Activated CD8-positive, alpha-beta memory T cell treated with anti-CD3 and anti-CD28 coated beads, Interleukin-2, amount 50 U/mL, for 24 hours (primary cell): ENCODE measurements around the gene IQCE.

Experiments
- DNase-seq: peaks from one replicate; pipeline ENCODE4 v3.0.0-alpha.2; 2020; ENCODE audit errors: extremely low read depth

IQCE gene

DNA sequence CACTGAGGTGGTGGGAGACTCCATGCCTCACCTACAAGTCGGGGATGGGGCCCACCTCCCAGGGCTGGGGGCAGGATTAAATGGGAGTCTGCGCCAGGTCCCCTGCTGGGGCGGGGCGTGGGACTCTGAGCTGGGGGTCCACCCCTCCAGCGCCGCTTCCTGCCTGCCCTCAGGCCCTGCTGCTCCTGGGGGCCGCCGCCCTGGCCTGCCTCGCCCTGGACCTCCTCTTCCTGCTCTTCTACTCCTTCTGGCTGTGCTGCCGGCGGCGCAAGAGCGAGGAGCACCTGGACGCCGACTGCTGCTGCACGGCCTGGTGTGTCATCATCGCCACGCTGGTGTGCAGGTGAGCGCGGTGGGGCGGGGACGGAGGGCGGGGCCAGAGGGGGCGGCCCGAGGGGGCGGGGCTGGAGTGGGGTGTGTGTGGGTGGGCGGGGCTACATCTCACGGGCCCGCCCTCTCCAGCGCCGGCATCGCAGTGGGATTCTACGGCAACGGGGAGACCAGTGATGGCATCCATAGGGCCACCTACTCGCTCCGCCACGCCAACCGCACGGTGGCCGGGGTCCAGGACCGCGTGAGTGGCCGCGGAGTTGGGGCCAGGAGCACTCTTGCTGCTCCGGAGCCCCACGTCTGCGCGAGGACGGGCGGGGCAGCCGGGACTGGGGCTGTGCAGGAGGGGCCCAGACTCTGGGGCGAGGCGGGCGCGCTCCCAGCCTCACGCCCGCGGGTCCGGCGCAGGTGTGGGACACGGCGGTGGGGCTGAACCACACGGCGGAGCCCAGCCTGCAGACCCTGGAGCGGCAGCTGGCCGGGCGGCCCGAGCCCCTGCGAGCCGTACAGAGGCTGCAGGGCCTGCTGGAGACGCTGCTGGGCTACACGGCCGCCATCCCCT lies 88.1 kb downstream of the IQCE start:
- DNase-seq: no peak

DNA sequence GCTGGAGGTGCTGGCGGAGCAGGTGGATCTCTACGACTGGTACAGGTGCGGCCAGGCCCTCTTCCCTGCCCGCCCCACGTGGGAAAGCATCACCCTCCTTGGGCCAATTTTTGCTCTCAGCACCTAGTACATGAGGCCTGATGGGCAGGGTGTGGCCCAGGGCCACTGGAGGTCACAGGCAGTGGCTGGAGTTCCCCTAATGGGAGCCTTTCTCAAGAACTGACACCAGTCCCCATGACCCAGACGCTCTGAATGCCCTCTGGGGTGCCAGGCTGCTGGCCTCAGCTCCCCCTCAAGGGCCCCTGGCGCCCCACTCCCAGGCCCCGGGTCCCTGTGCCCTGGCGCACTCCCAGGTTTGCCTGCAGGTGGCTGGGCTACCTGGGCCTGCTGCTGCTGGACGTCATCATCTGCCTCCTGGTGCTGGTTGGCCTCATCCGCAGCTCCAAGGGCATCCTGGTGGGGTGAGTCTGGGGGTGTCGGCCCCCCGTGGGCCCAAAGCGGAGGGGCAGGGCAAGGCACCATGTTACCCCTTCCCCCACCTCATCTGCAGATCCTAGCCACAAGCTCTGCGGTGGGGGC lies 88.9 kb downstream of the IQCE start:
- DNase-seq: no peak

DNA sequence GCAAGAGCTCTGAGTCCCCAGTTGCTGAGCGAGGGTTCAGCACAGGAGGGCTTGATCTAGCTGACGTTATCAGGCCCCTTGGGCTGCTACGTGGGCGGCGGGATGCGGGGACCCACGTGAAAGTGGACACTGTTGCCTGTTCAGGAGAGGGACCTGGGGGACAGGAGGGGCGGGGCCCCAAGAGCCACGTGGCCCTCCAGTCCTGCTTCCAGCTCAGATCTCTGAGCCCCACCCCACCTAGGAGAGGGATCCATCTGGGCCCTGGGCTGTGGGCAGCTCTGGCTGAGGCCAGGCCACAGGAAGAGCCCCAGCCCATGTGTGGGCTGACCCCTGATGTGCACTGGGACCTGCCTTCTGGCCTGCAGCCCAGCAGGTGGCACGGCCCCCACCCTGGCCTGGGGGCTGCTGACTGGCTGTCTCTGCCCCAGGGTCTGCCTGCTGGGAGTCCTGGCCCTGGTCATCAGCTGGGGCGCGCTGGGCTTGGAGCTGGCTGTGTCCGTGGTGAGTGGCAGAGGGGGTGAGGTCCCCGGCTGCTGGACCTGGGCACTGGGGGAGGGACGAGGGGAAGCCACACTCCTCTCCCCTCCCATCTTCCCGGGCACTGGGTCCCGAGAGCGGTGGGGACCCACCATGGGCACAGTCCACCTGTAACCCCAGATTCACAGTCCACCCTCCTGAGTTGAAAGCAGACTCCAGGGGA lies 90.5 kb downstream of the IQCE start:
- DNase-seq: no peak

DNA sequence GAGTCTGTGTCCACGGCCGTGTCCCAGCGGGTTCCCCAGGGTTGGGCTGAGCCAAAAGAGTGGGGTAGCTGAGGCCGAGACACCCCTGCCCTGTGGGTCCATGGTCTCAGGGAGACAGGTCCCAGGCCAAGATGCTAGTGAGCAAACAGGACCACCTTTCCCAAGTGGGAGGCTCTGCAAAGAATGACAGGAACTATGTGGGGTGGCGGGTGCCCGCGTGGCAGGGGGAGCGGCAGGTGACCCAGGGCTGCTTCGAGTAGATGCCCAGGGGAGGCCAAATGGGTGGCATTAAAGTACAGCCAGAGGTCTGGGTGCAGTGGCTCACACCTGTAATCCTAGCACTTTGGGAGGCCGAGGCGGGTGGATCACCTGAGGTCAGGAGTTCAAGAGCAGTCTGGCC lies 91.2 kb downstream of the IQCE start:
- DNase-seq: no peak

DNA sequence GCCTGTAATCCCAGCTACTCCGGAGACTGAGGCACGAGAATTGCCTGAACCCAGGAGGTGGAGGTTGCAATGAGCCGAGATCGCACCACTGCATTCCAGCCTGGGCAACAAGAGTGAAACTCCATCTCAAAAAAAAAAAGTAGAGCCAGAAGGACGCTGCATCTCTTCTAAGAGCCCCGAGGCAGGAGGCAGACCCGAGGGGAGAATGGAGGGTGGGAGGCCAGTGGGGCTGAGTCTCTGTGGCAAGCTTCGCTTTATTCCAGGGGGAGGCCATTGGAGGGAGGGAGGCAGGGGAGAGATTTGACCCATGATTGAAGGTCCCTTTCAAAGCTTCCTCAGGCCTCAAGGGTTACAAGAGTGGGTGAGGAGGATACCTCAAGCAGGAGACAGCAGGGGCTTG lies 91.7 kb downstream of the IQCE start:
- no peak for DNase-seq

DNA sequence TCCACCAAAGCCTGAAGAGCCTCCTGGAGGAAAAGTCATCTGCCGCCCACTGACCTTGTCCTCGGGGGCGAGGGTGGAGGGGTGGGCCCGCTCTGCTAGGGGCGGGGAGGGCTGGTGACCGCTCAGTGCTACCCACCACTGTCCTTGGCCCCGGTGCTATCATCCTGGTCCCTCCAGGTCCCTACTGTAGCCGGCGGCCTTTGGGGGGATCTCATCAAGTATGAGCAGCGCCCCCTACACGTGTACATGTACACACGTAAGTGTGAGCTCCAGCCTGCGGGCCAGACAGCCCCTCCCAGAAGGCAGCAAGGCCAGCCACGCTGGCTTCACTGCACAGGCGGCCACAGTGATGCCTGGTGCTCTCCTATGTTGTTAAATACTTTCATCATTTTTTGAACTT lies 92.6 kb downstream of the IQCE start:
- DNase-seq: no peak

DNA sequence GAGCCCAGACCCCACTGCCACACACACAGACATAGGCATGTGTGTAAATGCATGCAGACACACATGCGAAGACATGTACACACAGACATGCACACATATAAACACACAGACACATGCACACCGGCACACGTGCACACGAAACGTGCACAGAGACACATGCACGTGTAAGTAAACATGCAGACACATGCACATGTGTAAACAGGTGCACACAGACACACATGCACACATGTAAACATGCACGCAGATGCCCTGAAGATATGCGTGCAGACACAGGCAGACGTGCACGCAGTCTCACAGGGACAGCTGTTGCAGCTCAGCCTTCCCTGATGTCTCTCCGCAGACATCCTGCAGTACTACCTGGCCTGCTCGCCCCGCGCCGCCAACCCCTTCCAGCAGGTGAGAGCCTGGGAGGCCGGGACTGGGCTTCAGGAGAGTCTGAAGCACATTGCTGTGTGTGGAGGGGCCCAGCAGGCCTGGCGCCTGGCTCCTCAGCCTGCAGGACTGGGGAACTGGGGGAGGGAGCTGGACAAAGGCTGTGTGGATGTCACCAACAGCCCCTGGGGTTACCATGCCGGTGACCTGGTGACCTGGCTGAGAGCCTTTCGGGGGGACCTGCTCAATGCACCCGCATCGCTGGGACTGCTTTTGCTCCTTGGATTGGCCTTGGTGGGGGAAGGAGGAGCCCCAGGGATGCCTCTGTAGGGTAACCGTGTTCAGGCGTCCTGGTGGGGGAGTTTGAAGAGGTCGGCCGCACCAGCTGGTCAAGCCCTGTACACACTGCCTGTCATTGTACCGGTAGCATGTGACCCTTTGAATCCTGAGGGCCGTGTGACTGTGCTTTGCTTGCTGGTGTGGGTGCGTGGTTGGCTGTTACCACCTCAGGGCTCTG lies 93.3 kb downstream of the IQCE start:
- no peak for DNase-seq

DNA sequence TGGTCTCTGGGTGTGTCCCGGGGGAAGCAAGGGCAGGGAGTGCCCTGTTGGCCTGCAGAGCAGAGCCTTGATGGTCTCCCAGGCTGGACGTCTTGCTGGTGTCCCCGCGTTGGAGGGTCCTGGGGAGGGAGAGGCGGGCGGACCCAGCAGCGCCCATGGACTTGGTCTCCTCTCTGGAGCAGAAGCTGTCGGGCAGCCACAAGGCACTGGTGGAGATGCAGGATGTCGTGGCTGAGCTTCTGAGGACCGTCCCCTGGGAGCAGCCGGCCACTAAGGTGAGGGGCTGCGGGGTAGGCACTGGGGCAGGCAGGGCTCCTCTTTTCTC lies 93.9 kb downstream of the IQCE start:
- DNase-seq: no peak

DNA sequence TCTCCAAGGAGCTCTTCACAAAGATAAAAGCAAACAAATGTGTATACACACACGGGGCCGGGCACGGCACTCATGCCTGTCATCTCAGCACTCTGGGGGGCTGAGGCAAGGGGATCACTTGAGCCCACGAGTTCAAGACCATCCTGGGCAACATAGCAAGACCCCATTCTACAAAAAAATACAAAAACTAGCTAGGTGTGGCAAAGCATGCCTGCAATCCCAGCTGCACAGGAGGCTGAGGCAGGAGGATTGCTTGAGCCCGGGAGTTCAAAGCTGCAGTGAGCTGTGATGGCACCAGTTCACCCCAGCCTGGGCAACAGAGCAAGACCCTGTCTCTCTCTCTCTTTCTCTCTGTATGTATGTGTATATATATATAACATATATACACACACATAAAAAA lies 95.3 kb downstream of the IQCE start:
- DNase-seq: no peak

DNA sequence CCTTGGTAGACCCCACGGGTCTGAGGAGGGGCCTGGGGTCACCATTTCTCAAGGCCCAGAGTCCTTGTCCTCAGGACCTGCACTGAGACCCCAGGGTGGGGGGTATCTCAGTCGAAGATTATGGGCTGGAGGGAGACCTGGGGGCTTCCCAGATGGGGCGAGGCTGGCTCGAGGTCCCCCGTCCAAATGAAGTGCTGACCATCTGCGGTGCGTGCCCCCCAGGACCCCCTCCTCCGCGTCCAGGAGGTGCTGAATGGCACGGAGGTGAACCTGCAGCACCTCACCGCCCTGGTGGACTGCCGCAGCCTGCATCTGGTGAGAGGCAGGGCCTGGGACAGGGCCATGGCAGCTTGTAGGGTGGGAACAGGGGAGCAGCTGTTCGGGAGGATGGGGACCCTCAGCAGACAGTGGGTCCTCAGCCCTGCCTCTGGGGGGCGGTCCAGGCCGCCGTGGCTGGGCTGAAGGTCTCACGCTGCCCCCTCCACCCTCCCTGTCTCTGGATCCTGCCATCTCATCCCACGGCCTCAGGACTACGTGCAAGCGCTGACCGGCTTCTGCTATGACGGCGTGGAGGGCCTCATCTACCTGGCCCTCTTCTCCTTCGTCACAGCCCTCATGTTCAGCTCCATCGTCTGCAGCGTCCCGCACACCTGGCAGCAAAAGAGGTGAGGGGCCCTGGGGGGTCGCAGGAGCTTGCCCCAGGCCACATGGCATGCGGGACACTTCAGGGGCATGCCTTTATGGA lies 97.3 kb downstream of the IQCE start:
- no peak for DNase-seq

DNA sequence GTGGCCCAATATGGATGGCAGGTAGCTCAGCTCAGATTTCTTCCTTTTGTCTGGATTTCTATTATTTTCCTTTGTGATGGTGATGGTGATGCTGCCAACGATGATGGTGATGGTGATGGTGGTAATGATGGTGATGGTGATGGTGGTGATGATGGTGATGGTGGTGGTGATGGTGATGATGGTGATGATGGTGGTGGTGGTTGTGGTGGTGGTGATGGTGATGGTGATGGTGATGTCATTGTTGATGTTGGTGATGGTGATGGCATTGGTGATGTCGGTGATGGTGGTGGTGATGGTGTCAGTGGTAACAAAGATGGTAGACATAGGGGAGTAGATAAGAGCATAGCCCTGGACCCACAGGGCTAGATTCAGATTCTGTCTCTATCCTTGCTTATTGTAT lies 98.4 kb downstream of the IQCE start:
- DNase-seq: no peak

DNA sequence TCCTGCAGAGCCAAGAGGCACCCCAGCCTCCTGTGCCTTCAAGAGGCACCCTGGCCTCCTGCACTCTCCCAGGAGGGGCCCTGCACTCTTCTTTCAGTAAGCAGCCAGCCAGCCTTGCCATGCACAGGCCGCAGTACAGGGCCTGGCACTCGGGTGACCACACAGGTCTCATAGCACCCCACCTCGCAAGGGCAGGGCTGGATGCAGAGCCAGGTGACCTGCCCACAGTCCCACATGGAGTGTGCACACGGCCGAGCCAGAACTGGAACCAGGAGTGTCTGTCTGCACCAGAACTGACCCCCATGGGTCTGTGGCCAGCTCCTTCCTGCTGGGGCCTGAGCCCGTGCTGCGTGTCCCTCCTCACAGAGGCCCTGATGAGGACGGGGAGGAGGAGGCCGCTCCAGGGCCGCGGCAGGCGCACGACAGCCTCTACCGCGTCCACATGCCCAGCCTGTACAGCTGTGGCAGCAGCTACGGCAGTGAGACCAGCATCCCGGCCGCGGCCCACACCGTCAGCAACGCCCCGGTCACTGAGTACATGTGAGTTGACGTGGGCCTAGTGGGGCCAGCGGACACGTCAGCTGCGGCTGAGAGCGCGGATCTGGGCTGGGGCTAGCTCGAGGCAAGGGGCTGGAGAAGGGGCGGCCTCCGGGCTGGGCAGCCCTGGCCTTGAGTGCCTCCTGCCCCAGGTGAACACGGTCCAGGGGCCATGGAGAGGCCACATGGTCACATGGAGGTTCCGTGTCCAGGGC lies 99.3 kb downstream of the IQCE start:
- no peak for DNase-seq

DNA sequence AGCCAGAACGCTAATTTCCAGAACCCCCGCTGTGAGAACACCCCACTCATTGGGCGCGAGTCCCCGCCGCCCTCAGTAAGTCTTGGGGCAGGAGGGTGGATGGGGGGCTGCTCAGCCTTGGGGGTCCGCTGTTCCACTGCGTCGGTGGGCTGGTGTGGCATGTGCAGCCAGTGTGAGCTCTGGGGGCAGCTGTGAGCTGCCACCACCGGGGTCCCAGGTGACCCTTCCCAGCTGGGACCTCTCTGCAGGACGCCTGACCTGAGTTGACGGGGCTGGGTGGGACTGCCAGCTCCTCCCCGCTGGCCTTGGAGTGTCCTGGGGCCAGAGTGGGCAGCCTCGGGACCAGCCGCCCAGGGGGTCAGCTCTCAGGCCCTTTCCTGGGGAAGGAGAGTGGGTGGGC lies 100.2 kb downstream of the IQCE start:
- DNase-seq: no peak

DNA sequence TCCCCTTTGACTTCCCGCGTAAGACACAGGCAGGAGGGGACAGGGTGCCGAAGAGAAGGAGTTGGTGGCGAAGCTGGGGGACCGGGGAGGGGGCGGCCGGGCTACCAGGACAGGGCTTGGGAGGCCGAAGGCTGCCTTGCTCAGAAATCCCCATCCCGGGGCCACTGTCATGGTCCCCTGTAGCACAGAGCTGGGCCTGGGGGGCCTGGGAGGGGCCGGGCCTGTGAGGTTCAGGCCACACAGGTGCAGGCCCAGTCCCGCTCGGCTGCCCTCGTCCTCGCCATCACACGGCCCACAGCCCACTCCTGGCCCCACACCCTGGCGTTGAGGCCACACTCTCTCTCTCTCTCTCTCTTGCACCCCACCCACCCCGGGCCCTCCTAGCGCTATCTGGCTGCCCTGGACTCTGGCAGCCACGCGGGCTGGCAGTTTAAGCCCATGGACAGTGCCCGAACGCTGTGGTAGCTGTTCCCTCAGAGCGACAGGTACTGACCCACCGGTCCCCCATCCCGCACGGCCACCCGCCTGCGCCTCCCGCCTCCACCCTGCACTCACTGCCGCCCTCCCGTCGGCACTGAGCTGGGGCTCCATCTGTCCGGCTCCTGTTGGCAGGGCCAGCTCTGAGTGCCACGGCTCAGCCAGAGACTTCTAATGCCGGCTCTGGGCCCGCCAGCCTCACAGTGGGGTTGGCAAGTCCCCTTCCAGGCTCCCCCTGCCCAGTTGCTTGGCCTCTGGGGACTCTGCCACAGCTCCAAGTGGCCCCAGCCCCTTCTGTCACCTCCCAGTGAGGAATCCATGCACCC lies 101.0 kb downstream of the IQCE start:
- DNase-seq: no peak

DNA sequence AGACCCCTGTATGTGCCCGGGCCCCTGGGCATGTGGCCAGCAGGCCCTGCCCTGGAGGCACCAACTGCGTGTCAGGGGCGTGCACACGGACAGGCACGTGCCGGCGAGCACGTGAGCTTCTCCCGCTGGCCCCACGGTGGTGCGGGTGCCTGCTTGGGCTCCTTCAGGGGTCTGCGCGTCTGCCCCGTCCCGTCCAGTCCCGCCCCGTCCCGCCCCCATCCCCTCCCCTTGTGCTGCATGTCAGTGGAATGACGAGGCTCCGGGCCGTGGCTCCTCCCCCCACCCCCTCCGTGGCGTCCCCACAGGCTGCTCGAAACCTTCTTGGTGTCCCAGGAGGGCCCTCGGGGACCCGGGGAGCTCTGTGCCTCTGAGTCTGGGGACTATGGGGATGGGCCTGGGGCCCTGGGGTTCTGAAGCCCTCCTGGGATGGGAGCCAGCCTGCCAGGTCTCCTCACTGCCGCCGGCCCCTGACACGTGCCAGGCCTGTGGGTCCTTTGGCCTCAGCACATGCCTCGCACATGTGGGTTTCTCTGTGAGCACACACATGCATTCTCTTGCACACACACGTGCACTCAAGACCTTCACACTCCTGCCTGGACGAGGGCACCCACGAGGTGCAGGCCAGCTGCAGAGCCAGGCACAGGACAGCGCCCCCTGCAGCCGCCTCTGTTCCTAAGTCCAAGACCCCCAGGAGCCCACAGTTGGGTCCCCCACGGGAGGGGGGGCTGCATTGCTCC lies 101.7 kb downstream of the IQCE start:
- DNase-seq: no peak

DNA sequence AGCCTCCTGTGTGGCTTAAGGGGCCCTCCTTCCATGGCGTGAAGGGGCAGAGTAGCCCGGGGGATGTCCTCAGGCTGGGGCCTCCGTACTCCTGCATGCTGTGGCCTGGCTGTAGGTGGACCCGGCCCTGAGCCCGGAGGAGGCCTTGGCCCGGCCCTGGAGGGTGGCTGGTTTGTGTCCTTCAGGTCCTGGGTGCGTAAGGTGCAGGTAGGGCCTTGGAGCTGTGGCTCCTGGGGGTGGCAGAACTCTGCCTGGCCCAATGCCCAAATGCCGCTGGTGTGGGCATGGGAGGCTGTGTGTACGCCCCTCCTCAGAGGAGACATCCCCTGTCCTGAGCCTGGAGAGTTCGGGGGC lies 102.3 kb downstream of the IQCE start:
- DNase-seq: no peak

DNA sequence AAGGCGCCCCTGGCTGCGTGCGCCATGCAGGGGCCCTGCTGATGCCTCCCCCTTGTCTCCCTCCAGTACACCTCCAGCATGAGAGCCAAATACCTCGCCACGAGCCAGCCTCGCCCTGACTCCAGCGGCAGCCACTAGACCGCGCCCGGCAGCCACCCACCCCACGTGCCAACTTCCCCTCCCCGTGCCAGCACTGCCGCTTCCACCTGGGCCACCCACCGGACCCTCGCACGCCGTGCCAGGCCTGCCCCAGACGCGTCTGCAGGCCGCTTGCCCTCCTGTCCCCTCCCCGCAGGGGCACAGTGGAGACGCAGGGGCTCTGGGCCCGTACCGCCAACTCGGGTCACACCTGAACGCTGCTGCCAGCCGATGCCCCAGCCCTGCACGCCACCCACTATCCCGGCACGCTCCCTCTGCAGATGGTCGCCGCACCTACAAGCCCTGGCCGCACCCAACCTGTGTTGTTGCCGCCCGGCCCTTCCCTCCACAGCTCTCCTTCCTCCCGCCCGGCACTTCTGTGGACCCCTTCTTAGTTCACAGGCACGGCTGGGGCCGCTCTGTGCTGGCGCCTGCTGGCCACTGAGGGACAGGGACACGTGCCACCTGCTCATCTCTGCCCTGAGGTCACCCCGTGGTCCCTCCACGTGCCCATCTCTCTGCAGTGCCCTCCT lies 103.0 kb downstream of the IQCE start:
- DNase-seq: no peak

DNA sequence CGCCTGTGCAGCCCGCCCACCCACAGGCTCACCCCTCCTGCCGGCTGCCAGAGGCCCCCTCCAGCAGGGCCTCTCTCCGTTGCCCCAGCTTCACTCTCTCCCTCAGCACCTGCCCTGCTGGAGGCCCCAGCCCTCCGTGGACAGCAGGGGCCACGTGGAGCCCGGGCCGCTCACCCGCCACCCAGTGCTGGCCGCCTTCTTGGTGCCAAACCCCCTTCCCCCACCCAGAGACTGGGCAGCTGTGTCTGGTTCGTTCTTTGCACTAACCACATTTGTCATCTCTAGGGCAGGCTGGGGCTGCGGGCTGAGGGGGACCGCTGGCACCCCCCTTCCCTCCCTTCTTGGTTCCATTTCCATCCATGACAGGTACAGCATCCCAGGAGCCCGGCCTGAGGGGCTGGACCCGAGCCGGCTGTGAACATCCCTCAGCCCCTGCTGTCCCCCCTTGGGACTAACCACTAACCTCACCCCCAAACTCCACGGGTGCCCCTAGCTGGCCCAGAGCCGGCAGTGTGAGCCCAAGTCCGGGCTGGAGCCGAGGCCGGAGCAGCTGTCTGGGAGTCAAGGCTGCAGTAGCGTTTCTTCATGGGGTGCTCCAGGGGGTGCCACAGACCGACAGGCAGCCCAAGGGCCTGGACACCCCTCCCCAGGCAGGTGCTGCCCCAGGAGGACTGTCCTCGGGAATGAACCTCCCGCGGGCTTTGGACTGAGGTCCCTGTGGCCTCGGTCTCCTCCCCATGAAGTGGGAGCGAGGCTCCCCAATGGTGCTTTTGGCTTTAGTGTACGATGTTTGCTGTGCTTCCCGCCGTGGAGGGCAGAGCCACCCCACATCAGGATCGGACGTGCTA lies 103.7 kb downstream of the IQCE start:
- DNase-seq: no peak
